ENCODE data around the gene DNM3.

Gene DNM3

GRCh38 chr1:172090511-172090817, 249.2 kb downstream of the DNM3 start:
- H3K9ac ChIP-seq (ENCODE audit: low read length in 2 of 2), result no peak overlapping the region
- no peak overlapping the region for H3K27ac ChIP-seq (ENCODE audit: low read length)
- H3K36me3 ChIP-seq (ENCODE audit: control insufficient read depth in 2 of 2, insufficient read depth in 2 of 2, low read length in 2 of 2), result no peaks in the 10 kb centered on the region
- H3K27me3 ChIP-seq (ENCODE audit: control insufficient read depth in 1 of 2, insufficient read depth in 2 of 2, low read length in 2 of 2), result no peaks in the 10 kb centered on the region
- no peaks in the 10 kb centered on the region for H3K9me3 ChIP-seq (ENCODE audit: control insufficient read depth in 2 of 2, low read length in 2 of 2)
- H3K4me3 ChIP-seq (ENCODE audit: low read length in 2 of 2), result no peak overlapping the region
- no peaks in the 10 kb centered on the region for H3K4me1 ChIP-seq (ENCODE audit: control insufficient read depth, insufficient read depth, low read length)

- H3K27ac ChIP-seq (ENCODE audit: low read length), result no peak overlapping the region
- no peaks in the 10 kb centered on the region for H3K27me3 ChIP-seq (ENCODE audit: control insufficient read depth in 1 of 2, insufficient read depth in 2 of 2, low read length in 2 of 2)
- no peak overlapping the region for H3K9ac ChIP-seq (ENCODE audit: low read length in 2 of 2)
- H3K9me3 ChIP-seq (ENCODE audit: control insufficient read depth in 2 of 2, low read length in 2 of 2), result no peaks in the 10 kb centered on the region
- H3K36me3 ChIP-seq (ENCODE audit: control insufficient read depth in 2 of 2, insufficient read depth in 2 of 2, low read length in 2 of 2), result no peaks in the 10 kb centered on the region
- no peak overlapping the region for H3K4me3 ChIP-seq (ENCODE audit: low read length in 2 of 2)
- no peaks in the 10 kb centered on the region for H3K4me1 ChIP-seq (ENCODE audit: control insufficient read depth, insufficient read depth, low read length)
These were observed 254.5 kb downstream of the DNM3 start for GRCh38 chr1:172095846-172096245.

- Histone ChIP-seq H3K9me3 (ENCODE audit: control insufficient read depth in 2 of 2, low read length in 2 of 2) (no peaks in the 10 kb centered on the region), H3K27ac (ENCODE audit: low read length) (no peak overlapping the region), H3K9ac (ENCODE audit: low read length in 2 of 2) (no peak overlapping the region), H3K36me3 (ENCODE audit: control insufficient read depth in 2 of 2, insufficient read depth in 2 of 2, low read length in 2 of 2) (no peaks in the 10 kb centered on the region), H3K27me3 (ENCODE audit: control insufficient read depth in 1 of 2, insufficient read depth in 2 of 2, low read length in 2 of 2) (no peaks in the 10 kb centered on the region), H3K4me1 (ENCODE audit: control insufficient read depth, insufficient read depth, low read length) (no peaks in the 10 kb centered on the region), H3K4me3 (ENCODE audit: low read length in 2 of 2) (no peak overlapping the region)
These were observed 263.9 kb downstream of the DNM3 start for GRCh38 chr1:172105230-172105629.

GRCh38 chr1:172107316-172107975, 266.1 kb downstream of the DNM3 start:
- Histone ChIP-seq H3K9ac (ENCODE audit: low read length in 2 of 2) (no peak overlapping the region), H3K27me3 (ENCODE audit: control insufficient read depth in 1 of 2, insufficient read depth in 2 of 2, low read length in 2 of 2) (no peaks in the 10 kb centered on the region), H3K4me3 (ENCODE audit: low read length in 2 of 2) (no peak overlapping the region), H3K9me3 (ENCODE audit: control insufficient read depth in 2 of 2, low read length in 2 of 2) (no peaks in the 10 kb centered on the region), H3K36me3 (ENCODE audit: control insufficient read depth in 2 of 2, insufficient read depth in 2 of 2, low read length in 2 of 2) (no peaks in the 10 kb centered on the region), H3K4me1 (ENCODE audit: control insufficient read depth, insufficient read depth, low read length) (no peaks in the 10 kb centered on the region), H3K27ac (ENCODE audit: low read length) (no peak overlapping the region)

GRCh38 chr1:172108161-172108893, 267.0 kb downstream of the DNM3 start:
- H3K27me3 ChIP-seq (ENCODE audit: control insufficient read depth in 1 of 2, insufficient read depth in 2 of 2, low read length in 2 of 2), result no peaks in the 10 kb centered on the region
- no peaks in the 10 kb centered on the region for H3K9me3 ChIP-seq (ENCODE audit: control insufficient read depth in 2 of 2, low read length in 2 of 2)
- no peaks in the 10 kb centered on the region for H3K4me1 ChIP-seq (ENCODE audit: control insufficient read depth, insufficient read depth, low read length)
- H3K36me3 ChIP-seq (ENCODE audit: control insufficient read depth in 2 of 2, insufficient read depth in 2 of 2, low read length in 2 of 2), result no peaks in the 10 kb centered on the region
- no peak overlapping the region for H3K27ac ChIP-seq (ENCODE audit: low read length)
- no peak overlapping the region for H3K9ac ChIP-seq (ENCODE audit: low read length in 2 of 2)
- no peak overlapping the region for H3K4me3 ChIP-seq (ENCODE audit: low read length in 2 of 2)

- H3K4me3 ChIP-seq (ENCODE audit: low read length in 2 of 2), result no peak overlapping the region
- no peaks in the 10 kb centered on the region for H3K9me3 ChIP-seq (ENCODE audit: control insufficient read depth in 2 of 2, low read length in 2 of 2)
- H3K4me1 ChIP-seq (ENCODE audit: control insufficient read depth, insufficient read depth, low read length), result no peaks in the 10 kb centered on the region
- H3K36me3 ChIP-seq (ENCODE audit: control insufficient read depth in 2 of 2, insufficient read depth in 2 of 2, low read length in 2 of 2), result no peaks in the 10 kb centered on the region
- no peaks in the 10 kb centered on the region for H3K27me3 ChIP-seq (ENCODE audit: control insufficient read depth in 1 of 2, insufficient read depth in 2 of 2, low read length in 2 of 2)
- H3K9ac ChIP-seq (ENCODE audit: low read length in 2 of 2), result no peak overlapping the region
- no peak overlapping the region for H3K27ac ChIP-seq (ENCODE audit: low read length)
These were observed 268.1 kb downstream of the DNM3 start for GRCh38 chr1:172109359-172109758.

- Histone ChIP-seq H3K9me3 (ENCODE audit: control insufficient read depth in 2 of 2, low read length in 2 of 2) (no peaks in the 10 kb centered on the region), H3K4me3 (ENCODE audit: low read length in 2 of 2) (no peak overlapping the region), H3K27me3 (ENCODE audit: control insufficient read depth in 1 of 2, insufficient read depth in 2 of 2, low read length in 2 of 2) (no peaks in the 10 kb centered on the region), H3K9ac (ENCODE audit: low read length in 2 of 2) (no peak overlapping the region), H3K36me3 (ENCODE audit: control insufficient read depth in 2 of 2, insufficient read depth in 2 of 2, low read length in 2 of 2) (no peaks in the 10 kb centered on the region), H3K27ac (ENCODE audit: low read length) (no peak overlapping the region), H3K4me1 (ENCODE audit: control insufficient read depth, insufficient read depth, low read length) (no peaks in the 10 kb centered on the region)
These were observed 271.3 kb downstream of the DNM3 start for GRCh38 chr1:172112576-172112975.

GRCh38 chr1:172117800-172118199, 276.5 kb downstream of the DNM3 start:
- no peak overlapping the region for H3K4me3 ChIP-seq (ENCODE audit: low read length in 2 of 2)
- H3K36me3 ChIP-seq (ENCODE audit: control insufficient read depth in 2 of 2, insufficient read depth in 2 of 2, low read length in 2 of 2), result no peaks in the 10 kb centered on the region
- no peaks in the 10 kb centered on the region for H3K4me1 ChIP-seq (ENCODE audit: control insufficient read depth, insufficient read depth, low read length)
- H3K27me3 ChIP-seq (ENCODE audit: control insufficient read depth in 1 of 2, insufficient read depth in 2 of 2, low read length in 2 of 2), result no peaks in the 10 kb centered on the region
- no peak overlapping the region for H3K27ac ChIP-seq (ENCODE audit: low read length)
- no peak overlapping the region for H3K9ac ChIP-seq (ENCODE audit: low read length in 2 of 2)
- H3K9me3 ChIP-seq (ENCODE audit: control insufficient read depth in 2 of 2, low read length in 2 of 2), result no peaks in the 10 kb centered on the region

GRCh38 chr1:172118618-172119017, 277.3 kb downstream of the DNM3 start:
- Histone ChIP-seq H3K27me3 (ENCODE audit: control insufficient read depth in 1 of 2, insufficient read depth in 2 of 2, low read length in 2 of 2) (no peaks in the 10 kb centered on the region), H3K9ac (ENCODE audit: low read length in 2 of 2) (no peak overlapping the region), H3K9me3 (ENCODE audit: control insufficient read depth in 2 of 2, low read length in 2 of 2) (no peaks in the 10 kb centered on the region), H3K4me3 (ENCODE audit: low read length in 2 of 2) (no peak overlapping the region), H3K36me3 (ENCODE audit: control insufficient read depth in 2 of 2, insufficient read depth in 2 of 2, low read length in 2 of 2) (no peaks in the 10 kb centered on the region), H3K4me1 (ENCODE audit: control insufficient read depth, insufficient read depth, low read length) (no peaks in the 10 kb centered on the region), H3K27ac (ENCODE audit: low read length) (no peak overlapping the region)

GRCh38 chr1:172119184-172119583, 277.9 kb downstream of the DNM3 start:
- Histone ChIP-seq H3K36me3 (ENCODE audit: control insufficient read depth in 2 of 2, insufficient read depth in 2 of 2, low read length in 2 of 2) (no peaks in the 10 kb centered on the region), H3K9me3 (ENCODE audit: control insufficient read depth in 2 of 2, low read length in 2 of 2) (no peaks in the 10 kb centered on the region), H3K4me1 (ENCODE audit: control insufficient read depth, insufficient read depth, low read length) (no peaks in the 10 kb centered on the region), H3K9ac (ENCODE audit: low read length in 2 of 2) (no peak overlapping the region), H3K27me3 (ENCODE audit: control insufficient read depth in 1 of 2, insufficient read depth in 2 of 2, low read length in 2 of 2) (no peaks in the 10 kb centered on the region), H3K27ac (ENCODE audit: low read length) (no peak overlapping the region), H3K4me3 (ENCODE audit: low read length in 2 of 2) (no peak overlapping the region)

- no peaks in the 10 kb centered on the region for H3K9me3 ChIP-seq (ENCODE audit: control insufficient read depth in 2 of 2, low read length in 2 of 2)
- no peaks in the 10 kb centered on the region for H3K36me3 ChIP-seq (ENCODE audit: control insufficient read depth in 2 of 2, insufficient read depth in 2 of 2, low read length in 2 of 2)
- H3K27me3 ChIP-seq (ENCODE audit: control insufficient read depth in 1 of 2, insufficient read depth in 2 of 2, low read length in 2 of 2), result no peaks in the 10 kb centered on the region
- no peaks in the 10 kb centered on the region for H3K4me1 ChIP-seq (ENCODE audit: control insufficient read depth, insufficient read depth, low read length)
- H3K4me3 ChIP-seq (ENCODE audit: low read length in 2 of 2), result no peak overlapping the region
- H3K27ac ChIP-seq (ENCODE audit: low read length), result no peak overlapping the region
- no peak overlapping the region for H3K9ac ChIP-seq (ENCODE audit: low read length in 2 of 2)
These were observed 279.1 kb downstream of the DNM3 start for GRCh38 chr1:172120381-172120780.
